HG02852 (cell line): Measurements from ENCODE around the gene RAD51B.

Experiments
- ATAC-seq: cut with Tn5 transposase; IDR thresholded peaks from one replicate; pipeline ENCODE4 v1.9.1; 2021; ENCODE audit warnings: mild to moderate bottlenecking, moderate library complexity; ENCODE audit not compliant: unreplicated experiment

RAD51B gene

DNA sequence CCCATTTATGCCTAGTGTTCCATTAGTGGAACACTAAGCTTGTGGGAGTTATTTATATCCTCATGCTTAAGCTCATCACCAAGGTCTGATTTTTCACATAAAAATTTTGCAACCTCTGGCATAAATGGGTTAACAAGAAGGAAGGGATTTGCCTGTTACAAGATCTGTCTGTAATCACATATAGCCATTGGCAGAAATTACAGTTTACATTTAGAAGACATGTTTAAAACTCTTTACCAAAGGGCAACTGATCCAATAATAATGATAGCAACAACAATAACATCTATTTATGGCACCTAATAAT is 550.4 kb downstream of the RAD51B start:
- ATAC-seq = no peak

GRCh38 chr14:68372368-68372767 is 552.8 kb downstream of the RAD51B start:
- ATAC-seq = no peak

DNA sequence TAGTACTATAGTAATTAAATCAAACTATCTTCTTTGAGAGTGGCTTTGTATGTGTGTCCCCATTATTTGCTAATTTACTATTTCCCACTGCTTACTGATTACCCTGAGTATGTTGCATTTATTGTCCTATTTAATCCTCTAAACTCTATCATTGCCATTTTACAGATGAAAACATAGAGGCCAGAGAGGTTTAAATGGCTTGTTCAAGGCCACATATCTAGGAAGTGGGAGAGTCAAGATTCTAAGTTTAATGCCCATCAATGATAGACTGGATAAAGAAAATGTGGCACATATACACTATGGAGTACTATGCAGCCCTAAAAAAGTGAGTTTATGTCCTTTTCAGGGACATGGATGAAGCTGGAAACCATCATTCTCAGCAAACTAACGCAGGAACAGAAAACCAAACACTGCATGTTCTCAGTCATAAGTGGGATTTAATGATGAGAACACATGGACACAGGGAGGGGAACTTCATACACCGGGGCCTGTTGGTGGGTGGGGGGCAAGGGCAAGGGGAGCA is 553.6 kb downstream of the RAD51B start:
- no peak for ATAC-seq

GRCh38 chr14:68373847-68374444 is 554.4 kb downstream of the RAD51B start:
- peak; percentile 44 for ATAC-seq

DNA sequence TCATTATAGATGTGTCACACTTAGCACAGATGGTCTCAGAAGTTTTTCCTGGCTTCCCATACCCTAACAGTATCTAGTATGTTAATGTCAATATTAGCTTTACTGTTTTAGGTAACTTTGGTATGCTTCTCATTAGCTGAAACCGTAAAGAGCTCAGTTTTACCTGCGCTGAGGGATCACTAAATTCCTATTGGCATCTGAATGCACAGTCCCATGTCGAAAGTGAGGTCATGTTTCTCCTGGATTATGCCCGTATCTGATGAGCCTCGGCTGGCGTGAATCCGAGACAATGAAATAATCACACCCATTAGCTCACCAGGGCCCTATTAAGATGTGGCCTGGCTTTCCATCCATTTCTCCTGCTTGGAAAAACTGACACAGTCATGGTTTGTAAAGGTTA is 555.1 kb downstream of the RAD51B start:
- no peak for ATAC-seq

DNA sequence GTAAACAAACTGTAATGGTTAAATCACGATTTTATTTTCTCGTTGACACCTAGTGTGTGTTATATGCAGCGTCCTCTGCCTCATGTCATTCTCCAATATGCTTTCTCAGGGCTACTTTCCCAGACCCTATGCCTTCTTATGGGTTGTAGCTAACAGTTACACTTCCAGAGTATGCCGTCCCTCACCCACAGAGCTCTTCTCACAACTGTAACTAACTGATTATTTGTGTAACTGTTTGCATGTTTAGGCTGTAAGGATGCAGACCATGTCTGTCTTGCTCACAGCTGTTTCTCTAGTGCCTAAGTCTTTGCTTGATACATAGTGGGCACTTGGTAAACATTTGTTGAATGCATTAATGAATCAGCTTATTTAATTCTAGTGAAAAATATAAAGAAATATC is 555.8 kb downstream of the RAD51B start:
- no peak for ATAC-seq

DNA sequence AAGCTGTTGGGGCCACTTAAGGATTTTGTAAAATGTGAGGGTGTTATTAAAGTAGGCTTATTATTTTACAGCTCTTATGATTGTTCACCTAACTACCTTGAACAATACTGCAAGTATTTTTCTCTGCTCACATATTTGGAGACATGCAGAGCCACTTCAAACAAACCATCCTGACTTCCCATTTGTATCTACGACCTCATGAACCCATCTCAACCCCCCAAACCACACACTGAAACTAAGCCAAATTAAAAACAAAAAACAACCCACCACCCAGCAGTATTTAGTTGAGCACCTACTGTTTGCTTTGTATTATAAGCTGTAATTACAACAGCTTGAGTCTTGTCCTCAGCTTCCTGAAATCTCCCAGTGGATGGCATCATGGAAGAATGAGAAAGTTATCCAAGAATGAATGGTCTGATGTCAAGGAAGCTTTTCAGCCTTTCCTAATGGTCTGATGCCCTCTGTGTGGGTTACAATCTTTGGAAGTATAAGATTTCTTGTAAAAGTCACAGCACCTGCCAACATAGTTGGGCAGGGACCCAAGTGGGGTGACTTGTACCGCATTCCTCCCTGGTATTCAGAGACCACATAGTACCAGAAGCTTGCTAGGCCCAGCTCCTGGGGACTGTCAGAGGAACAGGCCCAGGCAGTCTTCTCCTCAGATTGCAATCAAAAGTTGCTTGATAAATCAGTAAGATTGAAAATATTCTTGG is 556.6 kb downstream of the RAD51B start:
- ATAC-seq = no peak

- no peak for ATAC-seq
Observed at GRCh38 chr14:68377006-68377405, 557.4 kb downstream of the RAD51B start.

DNA sequence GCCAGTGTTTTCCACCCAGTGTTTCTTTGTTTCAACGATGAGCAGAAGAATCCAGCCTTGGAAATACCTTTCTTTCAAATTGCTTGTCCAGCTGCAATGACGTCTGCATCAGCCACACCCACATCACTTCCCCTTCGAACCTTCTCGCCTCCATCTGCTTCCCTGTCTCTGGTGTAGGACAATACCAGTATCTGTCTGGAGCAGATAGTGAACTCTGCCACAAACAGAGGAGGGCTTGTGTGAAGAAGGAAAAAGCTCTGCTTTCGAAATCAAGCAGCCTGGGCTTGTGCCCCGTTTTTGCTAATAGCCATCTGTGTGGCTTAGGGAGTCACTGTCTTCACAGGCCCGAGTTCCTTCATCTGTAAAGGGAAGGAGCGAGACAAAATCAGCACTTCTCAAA is 557.9 kb downstream of the RAD51B start:
- ATAC-seq = no peak

DNA sequence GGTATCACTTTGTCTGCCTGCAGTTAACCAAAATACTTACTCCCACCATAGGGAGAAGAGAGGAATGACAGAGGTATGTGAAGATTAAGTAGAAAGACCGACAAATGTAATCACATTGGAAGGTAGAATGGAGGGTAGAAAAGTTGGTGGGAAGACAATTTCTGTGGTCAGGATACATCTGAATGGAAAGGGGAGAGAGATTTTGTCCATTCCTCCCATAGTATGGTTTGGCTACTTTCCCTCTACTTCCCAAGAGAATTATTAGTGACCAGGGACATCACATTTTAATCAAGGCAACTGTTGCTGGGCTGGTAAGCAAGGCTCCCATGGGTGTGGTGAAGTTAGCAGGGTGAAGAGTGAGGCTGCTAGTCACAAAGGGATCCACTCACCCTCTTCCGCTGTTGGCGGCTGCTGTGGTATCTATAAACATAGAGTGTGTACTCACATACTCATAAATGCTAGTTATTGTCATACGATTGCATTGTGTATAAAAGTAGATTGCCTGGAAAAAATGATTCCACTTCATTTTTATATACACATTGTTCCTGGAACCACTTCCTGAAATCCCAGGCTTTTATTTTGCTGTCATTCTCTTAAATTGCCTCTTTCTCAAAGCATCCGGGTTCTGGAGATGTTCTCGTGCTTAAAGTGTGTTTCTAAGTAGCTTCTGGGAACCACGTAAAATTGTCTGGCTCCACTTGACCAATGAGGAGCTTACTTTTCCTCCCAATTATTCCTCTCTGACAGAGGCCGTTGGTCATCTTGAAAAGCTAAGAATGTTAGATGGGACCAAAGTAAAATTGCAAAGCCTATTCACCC is 560.1 kb downstream of the RAD51B start:
- no peak for ATAC-seq

GRCh38 chr14:68380329-68380741 is 560.8 kb downstream of the RAD51B start:
- ATAC-seq = peak; percentile 49

DNA sequence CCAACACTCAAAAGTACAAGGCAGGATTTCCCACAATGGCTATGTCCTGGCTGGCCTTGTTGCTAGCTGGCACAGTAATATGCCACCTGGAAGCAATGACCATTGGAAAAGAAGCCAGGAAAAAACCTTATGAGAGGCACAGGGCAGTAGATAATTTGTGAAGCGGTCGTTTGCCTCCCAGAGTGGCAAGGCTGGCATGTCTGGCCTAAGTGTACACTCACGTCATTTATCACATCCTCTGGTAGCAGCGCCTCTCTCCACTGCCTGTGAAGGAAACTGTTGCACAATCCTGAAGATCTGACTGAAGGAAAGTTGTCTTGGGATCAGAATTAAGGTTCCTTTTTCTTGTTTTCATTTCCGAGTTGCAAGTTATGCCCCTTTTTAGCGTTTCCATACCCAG is 564.8 kb downstream of the RAD51B start:
- ATAC-seq = no peak

DNA sequence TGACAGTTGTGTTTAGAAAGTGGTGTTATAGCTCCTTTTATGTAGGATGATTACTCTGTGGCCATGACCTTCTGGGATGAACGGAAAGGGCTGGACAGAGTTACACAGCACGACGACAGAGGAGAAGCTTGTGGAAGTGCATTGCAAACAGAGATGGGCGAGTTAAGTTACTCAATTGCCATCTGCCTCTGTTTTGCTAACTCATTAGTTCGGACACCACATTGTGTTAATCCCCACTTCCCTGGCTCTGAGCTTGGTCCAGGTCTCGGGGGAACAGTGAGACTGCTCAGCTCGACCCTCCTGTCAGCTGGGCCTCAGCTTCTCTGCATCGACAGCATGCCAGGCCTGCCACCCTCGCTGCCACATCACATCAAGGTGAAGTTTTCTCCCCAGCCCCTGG is 565.3 kb downstream of the RAD51B start:
- no peak for ATAC-seq

DNA sequence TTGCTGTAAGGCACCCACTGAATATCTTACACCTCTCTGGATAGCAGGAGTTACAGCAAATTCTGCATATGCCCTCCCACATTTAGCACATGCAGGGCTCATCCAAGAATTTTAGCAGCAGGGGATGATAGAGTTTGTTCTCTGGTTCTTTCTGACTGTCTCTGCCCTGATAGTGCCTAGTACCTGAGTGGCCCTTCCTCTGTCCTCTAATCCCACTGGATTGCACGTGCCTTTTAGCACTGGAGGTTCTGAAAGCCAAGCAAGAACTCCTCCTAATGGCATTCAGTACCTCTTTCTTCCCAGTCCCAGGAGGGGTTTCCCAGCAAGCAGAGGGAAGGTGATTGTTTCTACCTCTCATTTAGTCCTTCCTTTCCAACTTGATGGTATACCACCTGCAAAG is 566.9 kb downstream of the RAD51B start:
- ATAC-seq = no peak

GRCh38 chr14:68386950-68387779 is 567.6 kb downstream of the RAD51B start:
- no peak for ATAC-seq

DNA sequence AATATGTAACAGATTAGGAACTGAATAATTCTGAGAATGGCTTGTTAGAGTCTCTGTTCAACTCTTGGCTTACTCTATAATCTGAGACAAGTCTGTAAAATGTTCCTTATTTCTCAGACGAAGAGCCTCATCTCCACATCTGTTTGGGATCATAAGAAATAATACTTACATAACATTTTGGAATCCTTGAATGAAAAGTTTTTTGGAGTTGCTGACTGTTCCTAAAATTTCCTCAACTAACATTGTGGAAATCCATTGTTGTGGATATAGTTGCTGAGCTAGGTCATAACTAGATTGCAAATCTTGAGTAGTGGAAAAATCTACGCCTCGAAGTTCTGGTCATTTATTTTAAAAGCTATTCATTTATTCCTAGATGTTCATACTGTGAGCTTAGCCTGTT is 570.4 kb downstream of the RAD51B start:
- no peak for ATAC-seq

DNA sequence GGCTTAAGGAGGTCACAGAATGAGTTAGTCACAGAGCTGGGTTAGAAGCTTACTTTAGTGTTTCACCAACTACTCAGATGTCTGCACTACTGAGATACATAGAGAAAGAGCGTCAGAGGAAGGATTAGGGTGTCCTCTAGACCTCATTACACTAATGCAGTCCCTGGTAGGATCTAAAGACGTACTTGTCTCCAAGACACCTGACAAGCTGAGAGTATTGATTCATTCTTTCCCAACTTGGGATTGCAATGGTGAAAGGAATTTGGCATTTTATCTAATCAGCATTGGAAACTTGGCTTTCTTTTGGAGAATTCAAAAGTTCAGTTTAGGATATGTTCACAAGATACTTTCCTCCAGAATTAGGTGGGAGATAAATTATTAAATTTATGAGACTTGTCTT is 571.2 kb downstream of the RAD51B start:
- ATAC-seq = no peak

- no peak for ATAC-seq
Observed at GRCh38 chr14:68391311-68392014, 571.9 kb downstream of the RAD51B start.

DNA sequence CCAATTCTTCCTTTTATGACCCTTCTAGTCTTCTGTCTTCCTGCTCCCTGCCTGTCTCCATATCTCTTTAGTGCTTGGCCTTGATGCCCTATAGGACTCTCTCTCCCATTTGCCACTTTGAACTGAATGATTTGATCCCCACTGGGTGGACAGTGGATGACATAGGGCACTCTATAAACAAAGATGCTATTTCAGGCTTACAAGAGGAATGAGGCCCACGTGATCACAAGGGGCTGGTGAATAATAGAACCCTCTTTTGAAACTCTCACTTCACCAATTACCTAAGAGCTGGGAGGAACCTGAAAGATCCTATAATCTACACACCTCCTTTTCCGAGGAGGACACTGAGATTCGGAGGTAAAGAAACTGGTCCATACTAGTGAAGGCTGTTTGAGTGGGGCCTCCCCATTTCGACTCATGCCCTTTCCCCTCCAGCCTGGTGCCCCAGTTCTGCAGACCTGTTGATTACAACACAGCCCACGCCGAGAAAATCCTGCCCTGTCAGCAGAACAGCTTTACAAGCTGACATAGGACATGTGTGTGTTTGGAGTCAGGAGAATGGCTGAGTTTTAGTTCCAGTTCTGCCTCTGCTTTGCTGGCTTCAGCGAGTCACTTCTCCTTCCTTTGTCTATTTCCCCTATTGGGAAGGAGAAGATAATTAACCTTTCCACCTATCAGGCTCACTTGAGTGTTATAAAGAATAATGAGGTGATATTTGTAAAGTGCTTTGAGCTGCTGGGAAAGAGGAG is 573.0 kb downstream of the RAD51B start:
- ATAC-seq = no peak

DNA sequence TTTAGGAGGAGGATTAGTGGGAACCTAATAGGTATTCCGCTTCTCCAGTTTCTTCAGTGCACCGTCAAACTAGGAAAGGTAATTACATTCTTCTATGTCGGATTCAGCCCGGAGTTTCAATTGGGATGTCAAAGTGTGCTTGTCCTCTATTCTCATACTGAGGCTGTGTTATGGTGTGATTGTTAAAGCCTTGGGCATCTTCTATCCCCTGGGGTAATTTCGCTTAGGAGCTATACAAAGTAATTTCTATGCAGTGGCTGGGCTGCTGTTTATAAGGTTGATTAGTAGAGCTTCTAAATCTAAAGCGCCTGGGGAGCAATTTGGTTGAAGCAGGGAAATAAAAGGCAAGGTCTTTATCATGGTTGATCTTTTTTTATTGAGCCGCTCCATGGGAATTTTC is 573.7 kb downstream of the RAD51B start:
- ATAC-seq = no peak
